GM23338 (cell line): ENCODE data around the gene SPATA31E1. TPM values are rescaled to one million over a fixed set of nuclear protein-coding genes. Genes with fewer than 3 reads are reported as not detected.

Source experiments
- ATAC-seq: fragments of 200-7000 bp; cut with Tn5 transposase; 3 replicates; pipeline ENCODE4 v1.9.1; 2020
- DNase-seq: peaks from one replicate; pipeline ENCODE4 v3.0.0-alpha.2; 2015; ENCODE audit warnings: low spot score
- H2AFZ ChIP-seq: fragments of 200-600 bp; sonication (generic); 2 replicates; pipeline ENCODE4 v1.8.0; 2016; ENCODE audit warnings: antibody characterized with exemption, mild to moderate bottlenecking, moderate library complexity
- H3F3A ChIP-seq: fragments of 200-600 bp; sonication (generic); replicated peaks from 2 replicates; pipeline ENCODE4 v1.8.0; 2017; ENCODE audit warnings: antibody characterized with exemption, mixed run types, low read depth
- H3K27ac ChIP-seq: fragments of 200-600 bp; sonication (generic); 2 replicates; pipeline ENCODE4 v1.6.1; 2016; ENCODE audit warnings: low read depth
- H3K27me3 ChIP-seq: fragments of 200-600 bp; sonication (generic); 2 replicates; pipeline ENCODE4 v1.8.0; 2016; ENCODE audit warnings: mild to moderate bottlenecking, mixed run types, moderate library complexity; ENCODE audit not compliant: insufficient read depth
- H3K36me3 ChIP-seq: fragments of 200-600 bp; sonication (generic); 2 replicates; pipeline ENCODE4 v1.8.0; 2016; ENCODE audit warnings: mild to moderate bottlenecking; ENCODE audit not compliant: insufficient read depth
- H3K4me1 ChIP-seq: fragments of 200-600 bp; sonication (generic); 2 replicates; pipeline ENCODE4 v1.8.0; 2016; ENCODE audit warnings: mild to moderate bottlenecking, moderate library complexity; ENCODE audit not compliant: insufficient read depth
- H3K4me2 ChIP-seq: fragments of 200-600 bp; sonication (generic); 2 replicates; pipeline ENCODE4 v1.7.1; 2017; ENCODE audit warnings: mixed run types
- H3K4me3 ChIP-seq: fragments of 200-600 bp; sonication (generic); 2 replicates; pipeline ENCODE4 v1.6.1; 2016; ENCODE audit warnings: mixed run types
- H3K79me2 ChIP-seq: fragments of 200-600 bp; sonication (generic); replicated peaks from 2 replicates; pipeline ENCODE4 v1.8.0; 2017; ENCODE audit warnings: mild to moderate bottlenecking; ENCODE audit not compliant: insufficient read depth
- H3K9me2 ChIP-seq: fragments of 200-600 bp; sonication (generic); 2 replicates; pipeline ENCODE4 v1.8.0; 2017; ENCODE audit not compliant: insufficient read depth
- H4K20me1 ChIP-seq: fragments of 200-600 bp; sonication (generic); replicated peaks from 2 replicates; pipeline ENCODE4 v1.8.0; 2017; ENCODE audit warnings: mild to moderate bottlenecking; ENCODE audit not compliant: insufficient read depth
- H3K27ac Mint-ChIP-seq: 2 replicates; pipeline ENCODE4 v1.8.0; 2020; ENCODE audit warnings: inconsistent platforms, mild to moderate bottlenecking, moderate library complexity, mixed read lengths
- H3K27me3 Mint-ChIP-seq: 3 replicates; pipeline ENCODE4 v1.8.0; 2022; ENCODE audit warnings: low read depth, mild to moderate bottlenecking, moderate library complexity, mixed read lengths, inconsistent platforms; ENCODE audit not compliant: insufficient read depth, poor library complexity
- H3K36me3 Mint-ChIP-seq: 3 replicates; pipeline ENCODE4 v1.8.0; 2021; ENCODE audit warnings: low read depth, mild to moderate bottlenecking, inconsistent platforms, moderate library complexity, mixed read lengths
- H3K4me1 Mint-ChIP-seq: 3 replicates; pipeline ENCODE4 v1.8.0; 2020; ENCODE audit warnings: mild to moderate bottlenecking, inconsistent platforms, mixed read lengths
- H3K4me3 Mint-ChIP-seq: 3 replicates; pipeline ENCODE4 v1.8.0; 2021; ENCODE audit warnings: moderate library complexity, mild to moderate bottlenecking, inconsistent platforms, mixed read lengths
- H3K9me3 Mint-ChIP-seq: 3 replicates; pipeline ENCODE4 v1.8.0; 2020; ENCODE audit warnings: moderate library complexity, mild to moderate bottlenecking, inconsistent platforms, mixed read lengths
- CREB1 ChIP-seq: fragments of 250-450 bp; sonication (Bioruptor Pico); IDR thresholded peaks from 2 replicates; pipeline ENCODE4 v1.5.0; 2020; ENCODE audit warnings: low read depth, mild to moderate bottlenecking, moderate library complexity
- EZH2 ChIP-seq: fragments of 200-600 bp; sonication (generic); IDR thresholded peaks from one replicate; pipeline ENCODE4 v1.8.0; 2017; ENCODE audit warnings: antibody characterized with exemption, mild to moderate bottlenecking, low read depth; ENCODE audit not compliant: unreplicated experiment
- EZH2phosphoT487 ChIP-seq: fragments of 200-600 bp; sonication (generic); IDR thresholded peaks from one replicate; pipeline ENCODE4 v1.8.1; 2018; ENCODE audit warnings: antibody characterized with exemption; ENCODE audit not compliant: unreplicated experiment
- JUNB ChIP-seq: IDR thresholded peaks from one replicate; pipeline ENCODE4 v1.6.1; 2016; ENCODE audit warnings: antibody characterized with exemption; ENCODE audit not compliant: unreplicated experiment
- NANOG ChIP-seq: IDR thresholded peaks from 2 replicates; pipeline ENCODE4 v1.6.1; 2016; ENCODE audit warnings: antibody characterized with exemption, borderline replicate concordance
- POLR2AphosphoS5 ChIP-seq: IDR thresholded peaks from 2 replicates; pipeline ENCODE4 v1.6.1; 2016; ENCODE audit warnings: antibody characterized with exemption, low read depth
- STAT1 ChIP-seq: IDR thresholded peaks from one replicate; pipeline ENCODE4 v1.6.1; 2016; ENCODE audit warnings: antibody characterized with exemption; ENCODE audit not compliant: unreplicated experiment
- ZNF114 ChIP-seq: fragments of 250-450 bp; sonication (Bioruptor Pico); IDR thresholded peaks from 2 replicates; pipeline ENCODE4 v1.5.0; 2020; ENCODE audit warnings: mild to moderate bottlenecking, moderate library complexity
- ZNF331 ChIP-seq: fragments of 250-450 bp; sonication (Bioruptor Pico); IDR thresholded peaks from 2 replicates; pipeline ENCODE4 v1.5.0; 2020; ENCODE audit warnings: low read depth, mild to moderate bottlenecking, moderate library complexity
- polyA plus RNA-seq: library from polyadenylated mRNA; unstranded; fragments of >200 nt; fragmentation: Nextera tagmentation; extraction: Ambion mirVana; gene quantifications from 2 replicates; pipeline ENCODE4 v1.2.1, GENCODE V29; 2016
- total RNA-seq: library from RNA; depleted of rRNA; stranded (reverse); fragments of >200 nt; shearing (Covaris generic); gene quantifications from 2 replicates; pipeline ENCODE4 v1.2.3, GENCODE V29; 2014
- TF ChIP-seq, protein P1 (sequence below): IDR thresholded peaks from 2 replicates; pipeline ENCODE4 v1.6.1; 2016; ENCODE audit warnings: antibody characterized with exemption
- TF ChIP-seq, protein P2 (sequence below), 2 experiments: fragments of 200-600 bp in 1 of 2; sonication (generic) in 1 of 2; conservative IDR thresholded peaks; 2 replicates each; pipeline versions ENCODE4 v1.5.1 to v1.6.1; 2016 to 2017; ENCODE audit warnings: antibody characterized with exemption in 2 of 2, low read depth in 2 of 2, mild to moderate bottlenecking in 2 of 2, moderate library complexity in 1 of 2
- TF ChIP-seq, protein P3 (sequence below): fragments of 250-450 bp; sonication (Bioruptor Pico); IDR thresholded peaks from 2 replicates; pipeline ENCODE4 v1.5.0; 2020; ENCODE audit warnings: mild to moderate bottlenecking, moderate library complexity
- TF ChIP-seq, protein P4 (sequence below): IDR thresholded peaks from one replicate; pipeline ENCODE4 v1.6.1; 2018; ENCODE audit warnings: antibody characterized with exemption; ENCODE audit not compliant: unreplicated experiment

Gene SPATA31E1
- total and polyA plus RNA-seq, 2 experiments from 2014 or later = 0.05 TPM; not detected in 1

DNA sequence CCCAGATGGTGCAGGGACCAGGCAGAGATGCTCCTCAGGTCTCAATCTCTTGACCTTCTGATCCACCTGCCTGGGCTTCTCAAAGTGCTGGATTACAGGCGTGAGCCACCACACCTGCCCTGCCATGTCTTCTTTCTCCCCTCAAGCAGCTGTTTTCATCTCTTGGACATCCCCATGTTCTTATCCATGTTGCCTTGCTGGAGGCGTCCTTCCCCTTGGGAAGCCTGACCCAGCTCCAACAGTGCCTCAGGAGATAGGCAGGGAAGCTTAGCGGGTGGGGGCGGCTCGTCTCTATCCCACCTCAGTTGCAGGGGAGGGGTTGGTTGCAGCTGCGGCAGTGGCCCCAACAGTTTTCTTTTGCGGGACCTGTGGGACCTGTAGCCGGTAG is 24.7 kb upstream of the SPATA31E1 start:
- H3K4me2 ChIP-seq = no peak overlapping the region
- Mint-ChIP-seq H3K4me3 (no peak overlapping the region), H3K4me1 (peaks cover 12% of the 10 kb centered on the region; the same call in 2 of the 3 replicates), H3K27me3 (peaks cover 4% of the 10 kb centered on the region), H3K27ac (no peak overlapping the region), H3K9me3 (peaks cover 34% of the 10 kb centered on the region), H3K36me3 (peaks cover 11% of the 10 kb centered on the region)
- DNase-seq = no peak
- H3K36me3 ChIP-seq = no peaks in the 10 kb centered on the region
- H3K79me2 ChIP-seq = no peaks in the 10 kb centered on the region
- H3F3A ChIP-seq = no peaks in the 10 kb centered on the region
- no peak overlapping the region for H3K4me3 ChIP-seq
- H3K4me1 ChIP-seq = no peaks in the 10 kb centered on the region
- TF ChIP-seq EZH2phosphoT487 = no peak
- no peak for TF ChIP-seq JUNB
- TF ChIP-seq, protein P1, sequence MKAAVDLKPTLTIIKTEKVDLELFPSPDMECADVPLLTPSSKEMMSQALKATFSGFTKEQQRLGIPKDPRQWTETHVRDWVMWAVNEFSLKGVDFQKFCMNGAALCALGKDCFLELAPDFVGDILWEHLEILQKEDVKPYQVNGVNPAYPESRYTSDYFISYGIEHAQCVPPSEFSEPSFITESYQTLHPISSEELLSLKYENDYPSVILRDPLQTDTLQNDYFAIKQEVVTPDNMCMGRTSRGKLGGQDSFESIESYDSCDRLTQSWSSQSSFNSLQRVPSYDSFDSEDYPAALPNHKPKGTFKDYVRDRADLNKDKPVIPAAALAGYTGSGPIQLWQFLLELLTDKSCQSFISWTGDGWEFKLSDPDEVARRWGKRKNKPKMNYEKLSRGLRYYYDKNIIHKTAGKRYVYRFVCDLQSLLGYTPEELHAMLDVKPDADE = no peak
- TF ChIP-seq EZH2 = no peak
- TF ChIP-seq, protein P2, sequence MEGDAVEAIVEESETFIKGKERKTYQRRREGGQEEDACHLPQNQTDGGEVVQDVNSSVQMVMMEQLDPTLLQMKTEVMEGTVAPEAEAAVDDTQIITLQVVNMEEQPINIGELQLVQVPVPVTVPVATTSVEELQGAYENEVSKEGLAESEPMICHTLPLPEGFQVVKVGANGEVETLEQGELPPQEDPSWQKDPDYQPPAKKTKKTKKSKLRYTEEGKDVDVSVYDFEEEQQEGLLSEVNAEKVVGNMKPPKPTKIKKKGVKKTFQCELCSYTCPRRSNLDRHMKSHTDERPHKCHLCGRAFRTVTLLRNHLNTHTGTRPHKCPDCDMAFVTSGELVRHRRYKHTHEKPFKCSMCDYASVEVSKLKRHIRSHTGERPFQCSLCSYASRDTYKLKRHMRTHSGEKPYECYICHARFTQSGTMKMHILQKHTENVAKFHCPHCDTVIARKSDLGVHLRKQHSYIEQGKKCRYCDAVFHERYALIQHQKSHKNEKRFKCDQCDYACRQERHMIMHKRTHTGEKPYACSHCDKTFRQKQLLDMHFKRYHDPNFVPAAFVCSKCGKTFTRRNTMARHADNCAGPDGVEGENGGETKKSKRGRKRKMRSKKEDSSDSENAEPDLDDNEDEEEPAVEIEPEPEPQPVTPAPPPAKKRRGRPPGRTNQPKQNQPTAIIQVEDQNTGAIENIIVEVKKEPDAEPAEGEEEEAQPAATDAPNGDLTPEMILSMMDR (conservative IDR thresholded peaks at IDR 0.05; ENCODE audit: low read depth in 2 of 2) = no peak
- no peak for TF ChIP-seq ZNF331
- TF ChIP-seq, protein P3, sequence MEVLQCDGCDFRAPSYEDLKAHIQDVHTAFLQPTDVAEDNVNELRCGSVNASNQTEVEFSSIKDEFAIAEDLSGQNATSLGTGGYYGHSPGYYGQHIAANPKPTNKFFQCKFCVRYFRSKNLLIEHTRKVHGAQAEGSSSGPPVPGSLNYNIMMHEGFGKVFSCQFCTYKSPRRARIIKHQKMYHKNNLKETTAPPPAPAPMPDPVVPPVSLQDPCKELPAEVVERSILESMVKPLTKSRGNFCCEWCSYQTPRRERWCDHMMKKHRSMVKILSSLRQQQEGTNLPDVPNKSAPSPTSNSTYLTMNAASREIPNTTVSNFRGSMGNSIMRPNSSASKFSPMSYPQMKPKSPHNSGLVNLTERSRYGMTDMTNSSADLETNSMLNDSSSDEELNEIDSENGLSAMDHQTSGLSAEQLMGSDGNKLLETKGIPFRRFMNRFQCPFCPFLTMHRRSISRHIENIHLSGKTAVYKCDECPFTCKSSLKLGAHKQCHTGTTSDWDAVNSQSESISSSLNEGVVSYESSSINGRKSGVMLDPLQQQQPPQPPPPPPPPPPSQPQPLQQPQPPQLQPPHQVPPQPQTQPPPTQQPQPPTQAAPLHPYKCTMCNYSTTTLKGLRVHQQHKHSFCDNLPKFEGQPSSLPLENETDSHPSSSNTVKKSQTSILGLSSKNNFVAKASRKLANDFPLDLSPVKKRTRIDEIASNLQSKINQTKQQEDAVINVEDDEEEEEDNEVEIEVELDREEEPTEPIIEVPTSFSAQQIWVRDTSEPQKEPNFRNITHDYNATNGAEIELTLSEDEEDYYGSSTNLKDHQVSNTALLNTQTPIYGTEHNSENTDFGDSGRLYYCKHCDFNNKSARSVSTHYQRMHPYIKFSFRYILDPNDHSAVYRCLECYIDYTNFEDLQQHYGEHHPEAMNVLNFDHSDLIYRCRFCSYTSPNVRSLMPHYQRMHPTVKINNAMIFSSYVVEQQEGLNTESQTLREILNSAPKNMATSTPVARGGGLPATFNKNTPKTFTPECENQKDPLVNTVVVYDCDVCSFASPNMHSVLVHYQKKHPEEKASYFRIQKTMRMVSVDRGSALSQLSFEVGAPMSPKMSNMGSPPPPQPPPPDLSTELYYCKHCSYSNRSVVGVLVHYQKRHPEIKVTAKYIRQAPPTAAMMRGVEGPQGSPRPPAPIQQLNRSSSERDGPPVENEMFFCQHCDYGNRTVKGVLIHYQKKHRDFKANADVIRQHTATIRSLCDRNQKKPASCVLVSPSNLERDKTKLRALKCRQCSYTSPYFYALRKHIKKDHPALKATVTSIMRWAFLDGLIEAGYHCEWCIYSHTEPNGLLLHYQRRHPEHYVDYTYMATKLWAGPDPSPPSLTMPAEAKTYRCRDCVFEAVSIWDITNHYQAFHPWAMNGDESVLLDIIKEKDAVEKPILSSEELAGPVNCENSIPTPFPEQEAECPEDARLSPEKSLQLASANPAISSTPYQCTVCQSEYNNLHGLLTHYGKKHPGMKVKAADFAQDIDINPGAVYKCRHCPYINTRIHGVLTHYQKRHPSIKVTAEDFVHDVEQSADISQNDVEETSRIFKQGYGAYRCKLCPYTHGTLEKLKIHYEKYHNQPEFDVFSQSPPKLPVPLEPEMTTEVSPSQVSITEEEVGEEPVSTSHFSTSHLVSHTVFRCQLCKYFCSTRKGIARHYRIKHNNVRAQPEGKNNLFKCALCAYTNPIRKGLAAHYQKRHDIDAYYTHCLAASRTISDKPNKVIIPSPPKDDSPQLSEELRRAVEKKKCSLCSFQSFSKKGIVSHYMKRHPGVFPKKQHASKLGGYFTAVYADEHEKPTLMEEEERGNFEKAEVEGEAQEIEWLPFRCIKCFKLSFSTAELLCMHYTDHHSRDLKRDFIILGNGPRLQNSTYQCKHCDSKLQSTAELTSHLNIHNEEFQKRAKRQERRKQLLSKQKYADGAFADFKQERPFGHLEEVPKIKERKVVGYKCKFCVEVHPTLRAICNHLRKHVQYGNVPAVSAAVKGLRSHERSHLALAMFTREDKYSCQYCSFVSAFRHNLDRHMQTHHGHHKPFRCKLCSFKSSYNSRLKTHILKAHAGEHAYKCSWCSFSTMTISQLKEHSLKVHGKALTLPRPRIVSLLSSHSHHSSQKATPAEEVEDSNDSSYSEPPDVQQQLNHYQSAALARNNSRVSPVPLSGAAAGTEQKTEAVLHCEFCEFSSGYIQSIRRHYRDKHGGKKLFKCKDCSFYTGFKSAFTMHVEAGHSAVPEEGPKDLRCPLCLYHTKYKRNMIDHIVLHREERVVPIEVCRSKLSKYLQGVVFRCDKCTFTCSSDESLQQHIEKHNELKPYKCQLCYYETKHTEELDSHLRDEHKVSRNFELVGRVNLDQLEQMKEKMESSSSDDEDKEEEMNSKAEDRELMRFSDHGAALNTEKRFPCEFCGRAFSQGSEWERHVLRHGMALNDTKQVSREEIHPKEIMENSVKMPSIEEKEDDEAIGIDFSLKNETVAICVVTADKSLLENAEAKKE = no peak
- no peak for TF ChIP-seq POLR2AphosphoS5
- TF ChIP-seq NANOG = no peak
- TF ChIP-seq STAT1 = no peak
- no peak for TF ChIP-seq ZNF114
- TF ChIP-seq, protein P4, sequence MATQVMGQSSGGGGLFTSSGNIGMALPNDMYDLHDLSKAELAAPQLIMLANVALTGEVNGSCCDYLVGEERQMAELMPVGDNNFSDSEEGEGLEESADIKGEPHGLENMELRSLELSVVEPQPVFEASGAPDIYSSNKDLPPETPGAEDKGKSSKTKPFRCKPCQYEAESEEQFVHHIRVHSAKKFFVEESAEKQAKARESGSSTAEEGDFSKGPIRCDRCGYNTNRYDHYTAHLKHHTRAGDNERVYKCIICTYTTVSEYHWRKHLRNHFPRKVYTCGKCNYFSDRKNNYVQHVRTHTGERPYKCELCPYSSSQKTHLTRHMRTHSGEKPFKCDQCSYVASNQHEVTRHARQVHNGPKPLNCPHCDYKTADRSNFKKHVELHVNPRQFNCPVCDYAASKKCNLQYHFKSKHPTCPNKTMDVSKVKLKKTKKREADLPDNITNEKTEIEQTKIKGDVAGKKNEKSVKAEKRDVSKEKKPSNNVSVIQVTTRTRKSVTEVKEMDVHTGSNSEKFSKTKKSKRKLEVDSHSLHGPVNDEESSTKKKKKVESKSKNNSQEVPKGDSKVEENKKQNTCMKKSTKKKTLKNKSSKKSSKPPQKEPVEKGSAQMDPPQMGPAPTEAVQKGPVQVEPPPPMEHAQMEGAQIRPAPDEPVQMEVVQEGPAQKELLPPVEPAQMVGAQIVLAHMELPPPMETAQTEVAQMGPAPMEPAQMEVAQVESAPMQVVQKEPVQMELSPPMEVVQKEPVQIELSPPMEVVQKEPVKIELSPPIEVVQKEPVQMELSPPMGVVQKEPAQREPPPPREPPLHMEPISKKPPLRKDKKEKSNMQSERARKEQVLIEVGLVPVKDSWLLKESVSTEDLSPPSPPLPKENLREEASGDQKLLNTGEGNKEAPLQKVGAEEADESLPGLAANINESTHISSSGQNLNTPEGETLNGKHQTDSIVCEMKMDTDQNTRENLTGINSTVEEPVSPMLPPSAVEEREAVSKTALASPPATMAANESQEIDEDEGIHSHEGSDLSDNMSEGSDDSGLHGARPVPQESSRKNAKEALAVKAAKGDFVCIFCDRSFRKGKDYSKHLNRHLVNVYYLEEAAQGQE = no peak
- TF ChIP-seq CREB1 (CRISPR knock-in tag) = no peak
- H4K20me1 ChIP-seq = no peaks in the 10 kb centered on the region
- ATAC-seq = no peak
- no peaks in the 10 kb centered on the region for H3K27me3 ChIP-seq
- no peak overlapping the region for H2AFZ ChIP-seq
- H3K27ac ChIP-seq = no peak overlapping the region
- no peaks in the 10 kb centered on the region for H3K9me2 ChIP-seq
